MG63 (cell line): ENCODE data around the gene CCND1. TPM values are rescaled to one million over a fixed set of nuclear protein-coding genes. Genes with fewer than 3 reads are reported as not detected.
"Not testable (repeated sequence)": the region's sequence is repeated elsewhere in the genome, so short reads cannot be mapped to it uniquely, and the experiment has no call there.

Source experiments
- DNase-seq: peaks from one replicate; pipeline ENCODE4 v3.0.0-alpha.2; 2020
- H3K27me3 ChIP-seq: fragments of 250-450 bp; sonication (Bioruptor Pico); 2 replicates; pipeline ENCODE4 v1.5.1; 2020; ENCODE audit warnings: mild to moderate bottlenecking, moderate library complexity
- H3K36me3 ChIP-seq: fragments of 250-450 bp; sonication (Bioruptor Pico); 2 replicates; pipeline ENCODE4 v1.5.1; 2020; ENCODE audit warnings: mild to moderate bottlenecking, moderate library complexity
- H3K4me3 ChIP-seq: fragments of 250-450 bp; sonication (Bioruptor Pico); 2 replicates; pipeline ENCODE4 v1.5.1; 2020; ENCODE audit warnings: mild to moderate bottlenecking, moderate library complexity
- H3K9me3 ChIP-seq: fragments of 250-450 bp; sonication (Bioruptor Pico); 2 replicates; pipeline ENCODE4 v1.5.1; 2020; ENCODE audit warnings: mild to moderate bottlenecking, moderate library complexity
- total RNA-seq: library from RNA; depleted of rRNA; stranded (reverse); fragments of >200 nt; shearing (Covaris generic); gene quantifications from 2 replicates; pipeline ENCODE4 v1.2.3, GENCODE V29; 2014; ENCODE audit warnings: low replicate concordance

The CCND1 gene
- total RNA-seq, 1 experiment from 2014 or later = 43.8 TPM

- Histone ChIP-seq H3K4me3 (no peak overlapping the region), H3K27me3 (no peaks in the 10 kb centered on the region), H3K9me3 (no peaks in the 10 kb centered on the region), H3K36me3 (no peaks in the 10 kb centered on the region)
- no peak for DNase-seq
Measured at GRCh38 chr11:69684651-69685050, 43.7 kb downstream of the CCND1 start.

GRCh38 chr11:69685348-69685747 is 44.4 kb downstream of the CCND1 start:
- Histone ChIP-seq H3K9me3 (no peaks in the 10 kb centered on the region), H3K4me3 (no peak overlapping the region), H3K27me3 (no peaks in the 10 kb centered on the region), H3K36me3 (no peaks in the 10 kb centered on the region)
- DNase-seq = no peak

- no peak for DNase-seq
- no peaks in the 10 kb centered on the region for H3K9me3 ChIP-seq
- no peak overlapping the region for H3K4me3 ChIP-seq
- no peaks in the 10 kb centered on the region for H3K36me3 ChIP-seq
- H3K27me3 ChIP-seq = no peaks in the 10 kb centered on the region
Measured at GRCh38 chr11:69686452-69686851, 45.5 kb downstream of the CCND1 start.

- H3K36me3 ChIP-seq = no peaks in the 10 kb centered on the region
- H3K27me3 ChIP-seq = no peaks in the 10 kb centered on the region
- no peak for DNase-seq
- H3K9me3 ChIP-seq = no peaks in the 10 kb centered on the region; the same call in 1 of the 2 replicates
- no peak overlapping the region for H3K4me3 ChIP-seq
Measured at GRCh38 chr11:69686856-69687255, 45.9 kb downstream of the CCND1 start.

- not testable (repeated sequence) for H3K9me3 ChIP-seq, H3K4me3 ChIP-seq, DNase-seq, H3K36me3 ChIP-seq, H3K27me3 ChIP-seq
Measured at GRCh38 chr11:69687969-69688771, 47.2 kb downstream of the CCND1 start.

GRCh38 chr11:69689484-69690319 is 48.7 kb downstream of the CCND1 start:
- H3K4me3 ChIP-seq = no peak overlapping the region
- H3K27me3 ChIP-seq = no peaks in the 10 kb centered on the region
- H3K36me3 ChIP-seq = no peaks in the 10 kb centered on the region
- no peaks in the 10 kb centered on the region; the same call in 1 of the 2 replicates for H3K9me3 ChIP-seq
- DNase-seq = no peak

- Histone ChIP-seq H3K27me3 (no peaks in the 10 kb centered on the region), H3K36me3 (no peaks in the 10 kb centered on the region), H3K9me3 (no peaks in the 10 kb centered on the region; the same call in 1 of the 2 replicates), H3K4me3 (no peak overlapping the region)
- DNase-seq = no peak
Measured at GRCh38 chr11:69691463-69691862, 50.5 kb downstream of the CCND1 start.

- no peaks in the 10 kb centered on the region; the same call in 1 of the 2 replicates for H3K9me3 ChIP-seq
- H3K4me3 ChIP-seq = no peak overlapping the region
- DNase-seq = no peak
- H3K36me3 ChIP-seq = no peaks in the 10 kb centered on the region
- H3K27me3 ChIP-seq = no peaks in the 10 kb centered on the region
Measured at GRCh38 chr11:69692422-69692821, 51.5 kb downstream of the CCND1 start.

- no peak for DNase-seq
- no peaks in the 10 kb centered on the region; the same call in 1 of the 2 replicates for H3K9me3 ChIP-seq
- no peaks in the 10 kb centered on the region for H3K36me3 ChIP-seq
- H3K27me3 ChIP-seq = no peaks in the 10 kb centered on the region
- no peak overlapping the region for H3K4me3 ChIP-seq
Measured at GRCh38 chr11:69694781-69695180, 53.8 kb downstream of the CCND1 start.

- no peaks in the 10 kb centered on the region for H3K27me3 ChIP-seq
- no peak for DNase-seq
- no peaks in the 10 kb centered on the region; the same call in 1 of the 2 replicates for H3K9me3 ChIP-seq
- no peak overlapping the region for H3K4me3 ChIP-seq
- H3K36me3 ChIP-seq = no peaks in the 10 kb centered on the region
Measured at GRCh38 chr11:69695581-69695980, 54.6 kb downstream of the CCND1 start.

GRCh38 chr11:69695995-69696394 is 55.0 kb downstream of the CCND1 start:
- H3K4me3 ChIP-seq, H3K27me3 ChIP-seq: not testable (repeated sequence)

GRCh38 chr11:69696749-69697468 is 56.0 kb downstream of the CCND1 start:
- DNase-seq = no peak
- H3K27me3 ChIP-seq = no peaks in the 10 kb centered on the region

More at GRCh38 chr11:69695995-69696394, 55.0 kb downstream of the CCND1 start:
- H3K9me3 ChIP-seq, H3K36me3 ChIP-seq, DNase-seq: not testable (repeated sequence)

GRCh38 chr11:69697469-69697843 is 56.5 kb downstream of the CCND1 start:
- Histone ChIP-seq H3K36me3 (no peaks in the 10 kb centered on the region), H3K4me3 (no peak overlapping the region), H3K9me3 (no peaks in the 10 kb centered on the region; the same call in 1 of the 2 replicates), H3K27me3 (no peaks in the 10 kb centered on the region)
- no peak for DNase-seq

More at GRCh38 chr11:69696749-69697468, 56.0 kb downstream of the CCND1 start:
- H3K4me3 ChIP-seq = no peak overlapping the region
- no peaks in the 10 kb centered on the region for H3K36me3 ChIP-seq
- no peaks in the 10 kb centered on the region; the same call in 1 of the 2 replicates for H3K9me3 ChIP-seq

- Histone ChIP-seq H3K36me3 (no peaks in the 10 kb centered on the region), H3K27me3 (no peaks in the 10 kb centered on the region), H3K4me3 (no peak overlapping the region), H3K9me3 (no peaks in the 10 kb centered on the region; the same call in 1 of the 2 replicates)
- no peak for DNase-seq
Measured at GRCh38 chr11:69697861-69698260, 56.9 kb downstream of the CCND1 start.

- Histone ChIP-seq H3K27me3 (no peaks in the 10 kb centered on the region), H3K9me3 (no peaks in the 10 kb centered on the region), H3K36me3 (no peaks in the 10 kb centered on the region), H3K4me3 (no peak overlapping the region)
- no peak for DNase-seq
Measured at GRCh38 chr11:69698362-69698761, 57.4 kb downstream of the CCND1 start.

- H3K9me3 ChIP-seq = no peaks in the 10 kb centered on the region
- no peak for DNase-seq
- no peaks in the 10 kb centered on the region for H3K36me3 ChIP-seq
- no peak overlapping the region for H3K4me3 ChIP-seq
- H3K27me3 ChIP-seq = peaks cover 1% of the 10 kb centered on the region; the same call in 1 of the 2 replicates
Measured at GRCh38 chr11:69699213-69699612, 58.3 kb downstream of the CCND1 start.
